ENCODE measurements around the gene HAUS8.
A peak's percentile ranks its signal among the peaks of the same experiment; 100 is the strongest.

HAUS8 gene

GRCh38 chr19:17049711-17050280, 25.5 kb downstream of the HAUS8 start:
- DNase-seq (no peak), ATAC-seq (replicated peaks) (no peak)
- no peaks in the 10 kb centered on the region for H3K27me3 Mint-ChIP-seq
- H3K4me1 Mint-ChIP-seq: no peaks in the 10 kb centered on the region
- no peak overlapping the region for H3K4me3 Mint-ChIP-seq
- H3K9me3 Mint-ChIP-seq: no peaks in the 10 kb centered on the region
- peaks cover 33 to 43% of the 10 kb centered on the region in 2 donors for H3K36me3 Mint-ChIP-seq
- H3K27ac Mint-ChIP-seq: no peak overlapping the region

GRCh38 chr19:17048885-17049453, 26.3 kb downstream of the HAUS8 start:
- Mint-ChIP-seq H3K4me3 (no peak overlapping the region), H3K27ac (no peak overlapping the region), H3K36me3 (peaks cover 29 to 37% of the 10 kb centered on the region in 2 donors), H3K4me1 (no peaks in the 10 kb centered on the region), H3K27me3 (no peaks in the 10 kb centered on the region), H3K9me3 (no peaks in the 10 kb centered on the region)
- DNase-seq: no peak
- no peak for ATAC-seq (replicated peaks)

- no peaks in the 10 kb centered on the region for H3K9me3 Mint-ChIP-seq
- ATAC-seq (replicated peaks) (no peak), DNase-seq (no peak)
- H3K27ac Mint-ChIP-seq: no peak overlapping the region
- peaks cover 8 to 10% of the 10 kb centered on the region in 2 donors for H3K27me3 Mint-ChIP-seq
- peaks cover 13% of the 10 kb centered on the region in 2 donors for H3K36me3 Mint-ChIP-seq
- no peaks in the 10 kb centered on the region for H3K4me1 Mint-ChIP-seq
- no peak overlapping the region for H3K4me3 Mint-ChIP-seq
Observed at GRCh38 chr19:17045907-17046502, 29.2 kb downstream of the HAUS8 start.

GRCh38 chr19:17043744-17044143, 31.5 kb downstream of the HAUS8 start:
- Mint-ChIP-seq H3K36me3 (peaks cover 0 to 9% of the 10 kb centered on the region in 2 donors), H3K4me1 (no peaks in the 10 kb centered on the region), H3K27me3 (peaks cover 13 to 23% of the 10 kb centered on the region in 2 donors), H3K9me3 (no peaks in the 10 kb centered on the region), H3K4me3 (no peak overlapping the region), H3K27ac (no peak overlapping the region)
- ATAC-seq (replicated peaks): no peak
- no peak for DNase-seq

- no peak for ATAC-seq (replicated peaks)
- Mint-ChIP-seq H3K4me1 (peaks cover 0 to 1% of the 10 kb centered on the region in 2 donors), H3K27ac (no peak overlapping the region), H3K36me3 (no peaks in the 10 kb centered on the region), H3K27me3 (peaks cover 21 to 33% of the 10 kb centered on the region in 2 donors), H3K9me3 (no peaks in the 10 kb centered on the region), H3K4me3 (no peak overlapping the region)
- no peak for DNase-seq
Observed at GRCh38 chr19:17041976-17042375, 33.3 kb downstream of the HAUS8 start.

GRCh38 chr19:17037966-17038500, 37.2 kb downstream of the HAUS8 start:
- no peak for ATAC-seq (replicated peaks)
- H3K9me3 Mint-ChIP-seq: no peaks in the 10 kb centered on the region
- DNase-seq: no peak
- no peak overlapping the region for H3K27ac Mint-ChIP-seq
- no peak overlapping the region for H3K4me3 Mint-ChIP-seq
- peaks cover 32 to 52% of the 10 kb centered on the region in 2 donors for H3K27me3 Mint-ChIP-seq
- peaks cover 0 to 7% of the 10 kb centered on the region in 2 donors for H3K4me1 Mint-ChIP-seq
- no peaks in the 10 kb centered on the region for H3K36me3 Mint-ChIP-seq

- no peaks in the 10 kb centered on the region for H3K9me3 Mint-ChIP-seq
Observed at GRCh38 chr19:17037184-17037583, 38.1 kb downstream of the HAUS8 start.

GRCh38 chr19:17036640-17037039, 38.6 kb downstream of the HAUS8 start:
- no peak overlapping the region for H3K4me3 Mint-ChIP-seq
- H3K9me3 Mint-ChIP-seq: no peaks in the 10 kb centered on the region
- H3K27me3 Mint-ChIP-seq: peaks cover 35 to 56% of the 10 kb centered on the region in 2 donors
- DNase-seq (no peak), ATAC-seq (replicated peaks) (no peak)
- no peaks in the 10 kb centered on the region for H3K36me3 Mint-ChIP-seq
- H3K27ac Mint-ChIP-seq: no peak overlapping the region
- peaks cover 0 to 7% of the 10 kb centered on the region in 2 donors for H3K4me1 Mint-ChIP-seq

More at GRCh38 chr19:17037184-17037583, 38.1 kb downstream of the HAUS8 start:
- no peaks in the 10 kb centered on the region for H3K36me3 Mint-ChIP-seq
- peaks cover 0 to 7% of the 10 kb centered on the region in 2 donors for H3K4me1 Mint-ChIP-seq
- no peak overlapping the region for H3K27ac Mint-ChIP-seq
- DNase-seq (no peak), ATAC-seq (replicated peaks) (no peak)
- H3K27me3 Mint-ChIP-seq: peaks cover 39 to 60% of the 10 kb centered on the region in 2 donors
- H3K4me3 Mint-ChIP-seq: no peak overlapping the region

GRCh38 chr19:17035842-17036424, 39.3 kb downstream of the HAUS8 start:
- H3K9me3 Mint-ChIP-seq: no peaks in the 10 kb centered on the region
- no peak overlapping the region for H3K4me3 Mint-ChIP-seq
- DNase-seq: no peak
- peaks cover 31 to 51% of the 10 kb centered on the region in 2 donors for H3K27me3 Mint-ChIP-seq
- H3K4me1 Mint-ChIP-seq: peaks cover 0 to 7% of the 10 kb centered on the region in 2 donors
- no peaks in the 10 kb centered on the region for H3K36me3 Mint-ChIP-seq
- H3K27ac Mint-ChIP-seq: no peak overlapping the region
- ATAC-seq (replicated peaks): no peak

GRCh38 chr19:17031741-17032140, 43.5 kb downstream of the HAUS8 start:
- Mint-ChIP-seq H3K9me3 (no peaks in the 10 kb centered on the region), H3K27me3 (peaks cover 38 to 57% of the 10 kb centered on the region in 2 donors), H3K4me1 (peaks cover 7 to 10% of the 10 kb centered on the region in 2 donors), H3K4me3 (no peak overlapping the region), H3K36me3 (peaks cover 0 to 1% of the 10 kb centered on the region in 2 donors), H3K27ac (no peak overlapping the region)
- ATAC-seq (replicated peaks): no peak
- no peak for DNase-seq

- no peak for ATAC-seq (replicated peaks)
- H3K4me3 Mint-ChIP-seq: peak overlapping the region; percentile 73 to 74
Observed at GRCh38 chr19:17027535-17027975, 47.7 kb downstream of the HAUS8 start.

GRCh38 chr19:17026706-17027534, 48.3 kb downstream of the HAUS8 start, which contains the start of gene CPAMD8:
CPAMD8 (minus strand) TSS chr19:17026810; CDS start chr19:17026642, 168 bp downstream.
- H3K27ac Mint-ChIP-seq: no peak within 1 kb of the TSS
- peaks cover 11 to 22% of the 10 kb centered on the region in 2 donors for H3K4me1 Mint-ChIP-seq
- H3K9me3 Mint-ChIP-seq: peaks cover 9 to 22% of the 10 kb centered on the region in 2 donors
- DNase-seq: no peak
- ATAC-seq (replicated peaks): peak; percentile 13 to 52
- H3K4me3 Mint-ChIP-seq: peak within 1 kb of the TSS; percentile 75 to 78
- H3K36me3 Mint-ChIP-seq: peaks cover 10 to 16% of the 10 kb centered on the region in 2 donors
- peaks cover 46 to 61% of the 10 kb centered on the region in 2 donors for H3K27me3 Mint-ChIP-seq

More at GRCh38 chr19:17027535-17027975, 47.7 kb downstream of the HAUS8 start:
- no peak overlapping the region for H3K27ac Mint-ChIP-seq
- peaks cover 9 to 15% of the 10 kb centered on the region in 2 donors for H3K36me3 Mint-ChIP-seq
- H3K9me3 Mint-ChIP-seq: peaks cover 8 to 18% of the 10 kb centered on the region in 2 donors
- peaks cover 8 to 19% of the 10 kb centered on the region in 2 donors for H3K4me1 Mint-ChIP-seq
- H3K27me3 Mint-ChIP-seq: peaks cover 50 to 64% of the 10 kb centered on the region in 2 donors
- no peak for DNase-seq

- DNase-seq: no peak
- Mint-ChIP-seq H3K4me1 (peaks cover 16 to 29% of the 10 kb centered on the region in 2 donors), H3K27me3 (peaks cover 46 to 61% of the 10 kb centered on the region in 2 donors), H3K4me3 (peak overlapping the region; percentile 75 to 78), H3K27ac (no peak overlapping the region), H3K36me3 (peaks cover 10 to 16% of the 10 kb centered on the region in 2 donors), H3K9me3 (peaks cover 9 to 23% of the 10 kb centered on the region in 2 donors)
- peak; percentile 56 to 62 for ATAC-seq (replicated peaks)
Observed at GRCh38 chr19:17025991-17026658, 49.1 kb downstream of the HAUS8 start.
